GM12874 (cell line): ENCODE data around the gene TPRA1.

Experiments
- CTCF ChIP-seq: IDR thresholded peaks from 2 replicates; pipeline ENCODE4 v1.5.1; 2011; ENCODE audit warnings: low read depth, mild to moderate bottlenecking, control low read depth, low read length, moderate library complexity; ENCODE audit not compliant: insufficient read depth

Gene TPRA1

GRCh38 chr3:127577448-127577847, 13.1 kb downstream of the TPRA1 start:
- no peak for TF ChIP-seq CTCF

- peak; percentile 99 for TF ChIP-seq CTCF
Observed at GRCh38 chr3:127574880-127575878, 15.4 kb downstream of the TPRA1 start.

- no peak for TF ChIP-seq CTCF
Observed at GRCh38 chr3:127573912-127574311, 16.6 kb downstream of the TPRA1 start.

- TF ChIP-seq CTCF = no peak
Observed at GRCh38 chr3:127573401-127573800, 17.1 kb downstream of the TPRA1 start.

- TF ChIP-seq CTCF = no peak
Observed at GRCh38 chr3:127572735-127573134, 17.8 kb downstream of the TPRA1 start.

GRCh38 chr3:127572186-127572585, 18.3 kb downstream of the TPRA1 start:
- no peak for TF ChIP-seq CTCF

- no peak for TF ChIP-seq CTCF
Observed at GRCh38 chr3:127570520-127570919, 20.0 kb downstream of the TPRA1 start.
